WTC11 (cell line): ENCODE results near the gene COL18A1. TPM values are rescaled to one million over a fixed set of nuclear protein-coding genes. Genes with fewer than 3 reads are reported as not detected.

Source experiments
- ATAC-seq: fragments of 200-7000 bp; cut with Tn5 transposase; 2 replicates; pipeline ENCODE4 v1.10.0; 2021; ENCODE audit warnings: mild to moderate bottlenecking, moderate library complexity
- CTCF ChIA-PET: fragments of 300-600 bp; sonication (Branson Sonifier 250); formaldehyde crosslinking; loops from one replicate; lab custom pipeline; 2021; ENCODE audit warnings: antibody characterized with exemption; lab: Charles Lee
- POLR2A ChIA-PET: fragments of 350-600 bp; sonication (Branson Sonifier 250); formaldehyde crosslinking; loops from one replicate; lab custom pipeline; 2021; ENCODE audit warnings: antibody characterized with exemption; lab: Charles Lee
- DNase-seq: peaks from one replicate; pipeline ENCODE4 v3.0.0; 2021; ENCODE audit warnings: low spot score
- H3K27ac Mint-ChIP-seq: 2 replicates; pipeline ENCODE4 v1.8.0; 2021; ENCODE audit warnings: mixed read lengths
- H3K27me3 Mint-ChIP-seq: 2 replicates; pipeline ENCODE4 v1.8.0; 2021; ENCODE audit warnings: low read depth, mild to moderate bottlenecking, moderate library complexity, mixed read lengths
- H3K36me3 Mint-ChIP-seq: 2 replicates; pipeline ENCODE4 v1.8.0; 2021; ENCODE audit warnings: mixed read lengths
- H3K4me1 Mint-ChIP-seq: 2 replicates; pipeline ENCODE4 v1.8.0; 2022; ENCODE audit warnings: mixed read lengths
- H3K4me3 Mint-ChIP-seq: 2 replicates; pipeline ENCODE4 v1.8.0; 2021; ENCODE audit warnings: mild to moderate bottlenecking, moderate library complexity, mixed read lengths
- H3K9me3 Mint-ChIP-seq: 2 replicates; pipeline ENCODE4 v1.8.0; 2021; ENCODE audit warnings: mixed read lengths
- ETV6 ChIP-seq: sonication (generic); formaldehyde crosslinking; IDR thresholded peaks from 2 replicates; pipeline ENCODE4 v1.8.1; 2022; ENCODE audit warnings: mild to moderate bottlenecking, missing genetic modification reagents
- FOXJ3 ChIP-seq: sonication (generic); formaldehyde crosslinking; IDR thresholded peaks from 2 replicates; pipeline ENCODE4 v1.9.0; 2021; ENCODE audit warnings: missing genetic modification reagents, mild to moderate bottlenecking, borderline replicate concordance
- GRHL2 ChIP-seq: fragments of 250-450 bp; sonication (Bioruptor Pico); IDR thresholded peaks from 2 replicates; pipeline ENCODE4 v1.8.0; 2022; ENCODE audit warnings: mild to moderate bottlenecking, moderate library complexity; ENCODE audit not compliant: insufficient replicate concordance, severe bottlenecking
- IRF2 ChIP-seq: sonication (generic); formaldehyde crosslinking; IDR thresholded peaks from 2 replicates; pipeline ENCODE4 v1.8.0; 2022; ENCODE audit warnings: low read depth, missing genetic modification reagents, borderline replicate concordance
- NFATC4 ChIP-seq: fragments of 250-450 bp; sonication (Bioruptor Pico); IDR thresholded peaks from 2 replicates; pipeline ENCODE4 v1.9.0; 2021; ENCODE audit warnings: mild to moderate bottlenecking
- NFE2L1 ChIP-seq: sonication (generic); formaldehyde crosslinking; IDR thresholded peaks from 2 replicates; pipeline ENCODE4 v1.8.1; 2023; ENCODE audit warnings: missing genetic modification reagents
- OVOL2 ChIP-seq: fragments of 250-450 bp; sonication (Bioruptor Pico); IDR thresholded peaks from 2 replicates; pipeline ENCODE4 v1.9.0; 2021; ENCODE audit warnings: mild to moderate bottlenecking, borderline replicate concordance
- SP1 ChIP-seq: sonication (generic); formaldehyde crosslinking; conservative IDR thresholded peaks from 2 replicates; pipeline ENCODE4 v1.8.1; 2022; ENCODE audit warnings: missing genetic modification reagents
- ZNF263 ChIP-seq: sonication (generic); formaldehyde crosslinking; IDR thresholded peaks from 2 replicates; pipeline ENCODE4 v1.8.1; 2022; ENCODE audit warnings: low read depth, mild to moderate bottlenecking, moderate library complexity, missing genetic modification reagents
- ZNF671 ChIP-seq: fragments of 250-450 bp; sonication (Bioruptor Pico); IDR thresholded peaks from 2 replicates; pipeline ENCODE4 v1.8.0; 2021; ENCODE audit warnings: mild to moderate bottlenecking
- total RNA-seq: library from RNA; stranded (reverse); gene quantifications from 3 replicates; pipeline ENCODE4 v1.2.3, GENCODE V29; 2021
- TF ChIP-seq, protein P1 (sequence below): fragments of 250-450 bp; sonication (Bioruptor Pico); conservative IDR thresholded peaks from 2 replicates; pipeline ENCODE4 v1.9.0; 2021; ENCODE audit warnings: mild to moderate bottlenecking
- TF ChIP-seq, protein P2 (sequence below): sonication (generic); formaldehyde crosslinking; IDR thresholded peaks from 2 replicates; pipeline ENCODE4 v1.8.1; 2022; ENCODE audit warnings: mild to moderate bottlenecking, missing genetic modification reagents, moderate library complexity, borderline replicate concordance
- TF ChIP-seq, protein P3 (sequence below): fragments of 200-600 bp; IDR thresholded peaks from 2 replicates; pipeline ENCODE4 v1.8.0; 2022; ENCODE audit warnings: antibody characterized with exemption
- TF ChIP-seq, protein P4 (sequence below): sonication (generic); formaldehyde crosslinking; IDR thresholded peaks from 2 replicates; pipeline ENCODE4 v1.8.0; 2022; ENCODE audit warnings: mild to moderate bottlenecking, missing genetic modification reagents
- TF ChIP-seq, protein P5 (sequence below): sonication (generic); formaldehyde crosslinking; IDR thresholded peaks from 2 replicates; pipeline ENCODE4 v1.8.1; 2023; ENCODE audit warnings: mild to moderate bottlenecking, missing genetic modification reagents, moderate library complexity
- TF ChIP-seq, protein P6 (sequence below): sonication (generic); formaldehyde crosslinking; IDR thresholded peaks from 2 replicates; pipeline ENCODE4 v1.8.0; 2022; ENCODE audit warnings: mild to moderate bottlenecking, missing genetic modification reagents
- TF ChIP-seq, protein P7 (sequence below): sonication (generic); formaldehyde crosslinking; IDR thresholded peaks from 2 replicates; pipeline ENCODE4 v1.8.0; 2023; ENCODE audit warnings: missing genetic modification reagents
- TF ChIP-seq, protein P8 (sequence below): sonication (generic); formaldehyde crosslinking; IDR thresholded peaks from 2 replicates; pipeline ENCODE4 v1.8.1; 2023; ENCODE audit warnings: mild to moderate bottlenecking, missing genetic modification reagents, moderate library complexity
- TF ChIP-seq, protein P9 (sequence below): fragments of 250-450 bp; sonication (Bioruptor Pico); IDR thresholded peaks from 2 replicates; pipeline ENCODE4 v2.1.2; 2022; ENCODE audit warnings: mild to moderate bottlenecking, moderate library complexity

COL18A1 gene
- total RNA-seq, 1 experiment from 2014 or later, result 231 TPM

DNA sequence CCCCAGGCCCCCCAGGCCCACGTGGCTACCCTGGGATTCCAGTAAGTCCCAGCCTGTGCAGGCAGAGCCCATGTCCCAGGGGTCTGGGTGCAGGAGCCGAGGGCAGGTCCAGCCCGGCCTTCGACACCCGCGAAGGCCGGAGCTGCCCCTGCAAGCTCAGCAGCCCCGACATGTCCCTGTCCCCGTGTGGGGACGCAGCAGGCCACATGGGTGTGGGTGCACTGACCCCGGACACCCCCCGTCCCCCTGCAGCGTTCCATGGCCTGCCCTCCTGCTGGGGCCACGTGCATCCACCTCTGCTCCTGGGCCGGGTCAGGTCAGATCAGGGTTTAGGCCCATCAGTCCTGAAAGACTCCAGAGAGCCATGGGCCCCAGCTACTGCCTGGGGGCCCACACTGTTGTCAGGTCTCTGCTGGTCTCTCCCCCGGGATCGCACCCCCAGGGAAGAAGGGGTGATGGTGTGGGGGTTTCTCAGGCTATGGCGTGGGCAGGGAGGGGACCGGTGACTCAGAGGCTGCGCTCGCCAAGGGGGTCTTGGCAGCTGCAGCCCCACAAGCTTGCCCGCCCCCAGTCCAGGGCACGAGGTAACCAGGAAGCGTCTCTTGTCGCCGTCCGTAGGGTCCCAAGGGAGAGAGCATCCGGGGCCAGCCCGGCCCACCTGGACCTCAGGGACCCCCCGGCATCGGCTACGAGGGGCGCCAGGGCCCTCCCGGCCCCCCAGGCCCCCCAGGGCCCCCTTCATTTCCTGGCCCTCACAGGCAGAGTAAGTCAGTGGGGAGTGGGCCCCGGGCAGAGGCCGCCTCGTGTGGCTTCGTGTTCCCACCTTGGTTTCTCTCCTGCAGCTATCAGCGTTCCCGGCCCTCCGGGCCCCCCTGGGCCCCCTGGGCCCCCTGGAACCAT, 99.8 kb downstream of the COL18A1 start:
- Mint-ChIP-seq H3K27ac (no peak overlapping the region), H3K36me3 (peaks cover 18% of the 10 kb centered on the region), H3K4me3 (no peak overlapping the region), H3K9me3 (peaks cover 9% of the 10 kb centered on the region), H3K4me1 (no peaks in the 10 kb centered on the region), H3K27me3 (no peaks in the 10 kb centered on the region; the same call in 1 of the 2 replicates)
- no peak for DNase-seq
- POLR2A ChIA-PET, result no interaction called here
- CTCF ChIA-PET, result no interaction called here
- no peak for ATAC-seq
- TF ChIP-seq ZNF263 (CRISPR knock-in tag), result no peak

DNA sequence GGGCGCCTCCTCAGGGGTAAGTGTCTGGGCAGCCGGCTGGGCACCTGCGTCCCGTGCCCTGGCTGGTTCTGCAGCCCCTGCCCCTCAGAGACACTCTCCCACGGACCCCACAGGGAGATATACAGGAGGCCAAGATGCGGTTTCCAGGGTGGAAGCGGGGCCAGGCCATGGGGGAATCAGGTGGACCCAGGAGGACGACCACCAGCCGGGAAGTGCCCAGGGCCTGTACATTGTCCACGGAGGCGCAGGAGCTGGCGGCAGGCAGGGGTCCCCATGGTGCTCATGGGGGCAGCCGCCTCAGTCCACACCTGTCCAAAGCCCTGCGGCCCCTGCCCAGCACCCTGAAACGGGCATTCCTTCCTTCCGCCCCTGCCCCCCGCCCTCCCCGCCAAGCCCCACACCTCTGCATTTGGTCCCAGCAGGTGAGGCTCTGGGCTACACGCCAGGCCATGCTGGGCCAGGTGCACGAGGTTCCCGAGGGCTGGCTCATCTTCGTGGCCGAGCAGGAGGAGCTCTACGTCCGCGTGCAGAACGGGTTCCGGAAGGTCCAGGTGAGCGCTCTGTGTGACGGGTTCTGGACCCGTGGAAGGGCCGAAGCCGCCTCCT, 100.6 kb downstream of the COL18A1 start:
- CTCF ChIA-PET, result no interaction called here
- POLR2A ChIA-PET, result no interaction called here
- Mint-ChIP-seq H3K27me3 (no peaks in the 10 kb centered on the region; the same call in 1 of the 2 replicates), H3K4me1 (no peaks in the 10 kb centered on the region), H3K36me3 (peaks cover 16% of the 10 kb centered on the region), H3K27ac (no peak overlapping the region), H3K4me3 (no peak overlapping the region), H3K9me3 (peaks cover 7% of the 10 kb centered on the region)
- TF ChIP-seq SP1 (CRISPR knock-in tag) (no peak), ETV6 (no peak), GRHL2 (no peak), ZNF671 (CRISPR knock-in tag) (no peak), OVOL2 (CRISPR knock-in tag) (no peak), IRF2 (CRISPR knock-in tag) (no peak), NFATC4 (CRISPR knock-in tag) (no peak), FOXJ3 (CRISPR knock-in tag) (no peak), NFE2L1 (CRISPR knock-in tag) (no peak)
- TF ChIP-seq, protein P1, sequence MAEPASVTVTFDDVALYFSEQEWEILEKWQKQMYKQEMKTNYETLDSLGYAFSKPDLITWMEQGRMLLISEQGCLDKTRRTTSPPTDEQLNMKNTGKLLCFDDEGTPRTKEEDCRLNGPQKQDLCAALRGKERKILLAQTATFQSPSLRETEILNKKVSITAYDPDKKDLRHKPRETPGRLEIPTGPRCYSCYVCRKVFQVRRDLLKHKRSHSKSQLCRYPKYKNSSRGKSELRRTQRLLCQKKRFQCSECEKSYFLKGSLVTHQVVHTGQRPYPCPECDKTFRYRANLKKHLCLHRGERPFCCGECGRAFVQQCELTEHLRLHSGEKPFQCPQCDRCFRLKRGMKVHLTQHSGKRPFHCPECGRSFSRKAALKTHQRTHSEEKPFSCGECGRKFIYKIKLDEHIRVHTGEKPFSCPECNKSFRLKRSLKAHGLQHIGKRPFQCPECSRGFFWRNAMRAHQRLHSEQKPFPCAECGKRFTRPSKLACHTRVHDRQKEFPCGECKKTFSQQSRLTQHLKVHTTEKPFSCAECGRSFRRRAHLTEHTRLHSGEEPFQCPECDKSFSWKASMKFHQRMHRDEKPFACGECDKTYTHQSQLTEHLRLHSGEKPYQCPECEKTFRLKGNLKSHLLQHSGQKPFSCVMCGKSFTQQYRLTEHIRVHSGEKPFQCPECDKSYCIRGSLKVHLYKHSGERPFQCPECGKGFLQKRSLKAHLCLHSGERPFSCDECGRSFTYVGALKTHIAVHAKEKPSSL, result no peak
- TF ChIP-seq, protein P2, sequence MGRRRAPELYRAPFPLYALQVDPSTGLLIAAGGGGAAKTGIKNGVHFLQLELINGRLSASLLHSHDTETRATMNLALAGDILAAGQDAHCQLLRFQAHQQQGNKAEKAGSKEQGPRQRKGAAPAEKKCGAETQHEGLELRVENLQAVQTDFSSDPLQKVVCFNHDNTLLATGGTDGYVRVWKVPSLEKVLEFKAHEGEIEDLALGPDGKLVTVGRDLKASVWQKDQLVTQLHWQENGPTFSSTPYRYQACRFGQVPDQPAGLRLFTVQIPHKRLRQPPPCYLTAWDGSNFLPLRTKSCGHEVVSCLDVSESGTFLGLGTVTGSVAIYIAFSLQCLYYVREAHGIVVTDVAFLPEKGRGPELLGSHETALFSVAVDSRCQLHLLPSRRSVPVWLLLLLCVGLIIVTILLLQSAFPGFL (CRISPR knock-in tag), result no peak
- TF ChIP-seq, protein P3, sequence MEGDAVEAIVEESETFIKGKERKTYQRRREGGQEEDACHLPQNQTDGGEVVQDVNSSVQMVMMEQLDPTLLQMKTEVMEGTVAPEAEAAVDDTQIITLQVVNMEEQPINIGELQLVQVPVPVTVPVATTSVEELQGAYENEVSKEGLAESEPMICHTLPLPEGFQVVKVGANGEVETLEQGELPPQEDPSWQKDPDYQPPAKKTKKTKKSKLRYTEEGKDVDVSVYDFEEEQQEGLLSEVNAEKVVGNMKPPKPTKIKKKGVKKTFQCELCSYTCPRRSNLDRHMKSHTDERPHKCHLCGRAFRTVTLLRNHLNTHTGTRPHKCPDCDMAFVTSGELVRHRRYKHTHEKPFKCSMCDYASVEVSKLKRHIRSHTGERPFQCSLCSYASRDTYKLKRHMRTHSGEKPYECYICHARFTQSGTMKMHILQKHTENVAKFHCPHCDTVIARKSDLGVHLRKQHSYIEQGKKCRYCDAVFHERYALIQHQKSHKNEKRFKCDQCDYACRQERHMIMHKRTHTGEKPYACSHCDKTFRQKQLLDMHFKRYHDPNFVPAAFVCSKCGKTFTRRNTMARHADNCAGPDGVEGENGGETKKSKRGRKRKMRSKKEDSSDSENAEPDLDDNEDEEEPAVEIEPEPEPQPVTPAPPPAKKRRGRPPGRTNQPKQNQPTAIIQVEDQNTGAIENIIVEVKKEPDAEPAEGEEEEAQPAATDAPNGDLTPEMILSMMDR, result no peak
- TF ChIP-seq, protein P4, sequence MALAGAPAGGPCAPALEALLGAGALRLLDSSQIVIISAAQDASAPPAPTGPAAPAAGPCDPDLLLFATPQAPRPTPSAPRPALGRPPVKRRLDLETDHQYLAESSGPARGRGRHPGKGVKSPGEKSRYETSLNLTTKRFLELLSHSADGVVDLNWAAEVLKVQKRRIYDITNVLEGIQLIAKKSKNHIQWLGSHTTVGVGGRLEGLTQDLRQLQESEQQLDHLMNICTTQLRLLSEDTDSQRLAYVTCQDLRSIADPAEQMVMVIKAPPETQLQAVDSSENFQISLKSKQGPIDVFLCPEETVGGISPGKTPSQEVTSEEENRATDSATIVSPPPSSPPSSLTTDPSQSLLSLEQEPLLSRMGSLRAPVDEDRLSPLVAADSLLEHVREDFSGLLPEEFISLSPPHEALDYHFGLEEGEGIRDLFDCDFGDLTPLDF (CRISPR knock-in tag), result no peak
- TF ChIP-seq, protein P5, sequence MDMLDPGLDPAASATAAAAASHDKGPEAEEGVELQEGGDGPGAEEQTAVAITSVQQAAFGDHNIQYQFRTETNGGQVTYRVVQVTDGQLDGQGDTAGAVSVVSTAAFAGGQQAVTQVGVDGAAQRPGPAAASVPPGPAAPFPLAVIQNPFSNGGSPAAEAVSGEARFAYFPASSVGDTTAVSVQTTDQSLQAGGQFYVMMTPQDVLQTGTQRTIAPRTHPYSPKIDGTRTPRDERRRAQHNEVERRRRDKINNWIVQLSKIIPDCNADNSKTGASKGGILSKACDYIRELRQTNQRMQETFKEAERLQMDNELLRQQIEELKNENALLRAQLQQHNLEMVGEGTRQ (CRISPR knock-in tag), result no peak
- TF ChIP-seq, protein P6, sequence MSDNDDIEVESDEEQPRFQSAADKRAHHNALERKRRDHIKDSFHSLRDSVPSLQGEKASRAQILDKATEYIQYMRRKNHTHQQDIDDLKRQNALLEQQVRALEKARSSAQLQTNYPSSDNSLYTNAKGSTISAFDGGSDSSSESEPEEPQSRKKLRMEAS, result no peak
- TF ChIP-seq, protein P7, sequence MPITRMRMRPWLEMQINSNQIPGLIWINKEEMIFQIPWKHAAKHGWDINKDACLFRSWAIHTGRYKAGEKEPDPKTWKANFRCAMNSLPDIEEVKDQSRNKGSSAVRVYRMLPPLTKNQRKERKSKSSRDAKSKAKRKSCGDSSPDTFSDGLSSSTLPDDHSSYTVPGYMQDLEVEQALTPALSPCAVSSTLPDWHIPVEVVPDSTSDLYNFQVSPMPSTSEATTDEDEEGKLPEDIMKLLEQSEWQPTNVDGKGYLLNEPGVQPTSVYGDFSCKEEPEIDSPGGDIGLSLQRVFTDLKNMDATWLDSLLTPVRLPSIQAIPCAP (CRISPR knock-in tag), result no peak
- TF ChIP-seq, protein P8, sequence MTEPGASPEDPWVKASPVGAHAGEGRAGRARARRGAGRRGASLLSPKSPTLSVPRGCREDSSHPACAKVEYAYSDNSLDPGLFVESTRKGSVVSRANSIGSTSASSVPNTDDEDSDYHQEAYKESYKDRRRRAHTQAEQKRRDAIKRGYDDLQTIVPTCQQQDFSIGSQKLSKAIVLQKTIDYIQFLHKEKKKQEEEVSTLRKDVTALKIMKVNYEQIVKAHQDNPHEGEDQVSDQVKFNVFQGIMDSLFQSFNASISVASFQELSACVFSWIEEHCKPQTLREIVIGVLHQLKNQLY (CRISPR knock-in tag), result no peak
- TF ChIP-seq, protein P9, sequence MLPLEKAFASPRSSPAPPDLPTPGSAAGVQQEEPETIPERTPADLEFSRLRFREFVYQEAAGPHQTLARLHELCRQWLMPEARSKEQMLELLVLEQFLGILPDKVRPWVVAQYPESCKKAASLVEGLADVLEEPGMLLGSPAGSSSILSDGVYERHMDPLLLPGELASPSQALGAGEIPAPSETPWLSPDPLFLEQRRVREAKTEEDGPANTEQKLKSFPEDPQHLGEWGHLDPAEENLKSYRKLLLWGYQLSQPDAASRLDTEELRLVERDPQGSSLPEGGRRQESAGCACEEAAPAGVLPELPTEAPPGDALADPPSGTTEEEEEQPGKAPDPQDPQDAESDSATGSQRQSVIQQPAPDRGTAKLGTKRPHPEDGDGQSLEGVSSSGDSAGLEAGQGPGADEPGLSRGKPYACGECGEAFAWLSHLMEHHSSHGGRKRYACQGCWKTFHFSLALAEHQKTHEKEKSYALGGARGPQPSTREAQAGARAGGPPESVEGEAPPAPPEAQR (CRISPR knock-in tag), result no peak
- no peak for DNase-seq
- ATAC-seq, result no peak
